Activated CD8-positive, alpha-beta memory T cell treated with anti-CD3 and anti-CD28 coated beads for 24 hours (primary cell): Measurements from ENCODE around the gene NKD2.
"Not testable (repeated sequence)": the region's sequence is repeated elsewhere in the genome, so short reads cannot be mapped to it uniquely, and the experiment has no call there.

Experiments used
- DNase-seq: peaks from one replicate; pipeline ENCODE4 v3.0.0-alpha.2; 2020

The NKD2 gene

GRCh38 chr5:1075931-1076330, 67.3 kb downstream of the NKD2 start:
- DNase-seq: no peak

DNA sequence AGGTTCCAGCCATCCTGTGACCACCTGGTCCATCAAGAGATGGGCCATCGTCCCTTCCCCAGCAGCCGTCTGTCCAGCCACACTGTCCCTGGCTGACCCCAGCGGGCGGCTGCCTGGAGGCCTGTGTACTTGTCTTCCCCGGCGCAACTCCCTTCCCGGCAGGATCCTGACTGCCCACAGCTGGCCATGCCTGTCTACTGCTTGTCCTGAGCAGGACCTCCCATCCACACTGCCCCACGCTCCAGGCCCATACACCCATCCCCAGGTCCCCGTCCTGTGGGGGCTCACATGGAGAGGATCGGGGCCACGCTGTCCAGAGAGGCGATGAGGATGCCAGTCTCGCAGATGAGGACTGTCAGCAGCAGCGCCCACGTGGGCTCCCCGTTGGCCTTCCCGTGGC, 67.8 kb downstream of the NKD2 start:
- no peak for DNase-seq

DNA sequence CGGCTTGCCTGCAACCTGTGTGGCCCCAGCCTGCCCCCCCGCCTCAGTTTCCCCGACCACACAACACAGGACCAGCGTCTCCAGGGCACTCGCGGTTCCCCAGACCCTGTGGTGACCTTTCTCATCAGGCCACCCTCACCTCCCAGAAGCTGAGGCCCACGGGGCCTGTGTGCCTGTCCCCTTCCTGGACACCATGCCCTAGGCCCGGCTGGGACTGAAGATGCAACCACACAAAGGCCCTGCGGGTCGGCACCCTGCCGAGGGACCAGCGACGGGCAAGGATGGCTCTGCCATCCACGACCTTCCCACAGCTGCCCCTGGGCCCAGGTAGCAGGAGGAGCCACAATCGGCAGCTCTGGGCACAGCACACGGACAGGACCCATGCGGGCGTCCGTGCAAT, 68.4 kb downstream of the NKD2 start:
- DNase-seq: no peak

- no peak for DNase-seq
These were observed 69.0 kb downstream of the NKD2 start for GRCh38 chr5:1077491-1078020.

- no peak for DNase-seq
These were observed 69.6 kb downstream of the NKD2 start for GRCh38 chr5:1078206-1078605.

- DNase-seq: no peak
These were observed 70.2 kb downstream of the NKD2 start for GRCh38 chr5:1078851-1079250.

DNA sequence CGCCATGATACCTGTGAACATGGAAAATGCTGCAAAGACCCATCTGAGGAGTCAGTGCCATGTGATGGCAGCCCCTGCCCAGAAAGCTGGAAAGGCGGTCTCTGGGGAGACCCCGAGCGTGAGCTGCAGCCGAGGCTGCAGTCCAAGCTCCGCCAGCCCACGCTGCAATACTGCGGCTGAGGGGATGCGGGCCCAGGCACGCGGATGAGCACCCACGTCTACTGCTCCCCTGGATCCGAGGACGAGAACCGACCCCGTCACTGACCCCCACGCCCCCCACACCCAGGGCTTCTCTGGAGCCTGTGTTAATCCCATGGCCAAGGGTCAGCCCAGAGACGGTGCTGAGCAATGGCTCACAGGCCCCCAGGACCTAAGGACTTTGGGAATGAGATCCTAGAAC, 70.9 kb downstream of the NKD2 start:
- DNase-seq: no peak

DNA sequence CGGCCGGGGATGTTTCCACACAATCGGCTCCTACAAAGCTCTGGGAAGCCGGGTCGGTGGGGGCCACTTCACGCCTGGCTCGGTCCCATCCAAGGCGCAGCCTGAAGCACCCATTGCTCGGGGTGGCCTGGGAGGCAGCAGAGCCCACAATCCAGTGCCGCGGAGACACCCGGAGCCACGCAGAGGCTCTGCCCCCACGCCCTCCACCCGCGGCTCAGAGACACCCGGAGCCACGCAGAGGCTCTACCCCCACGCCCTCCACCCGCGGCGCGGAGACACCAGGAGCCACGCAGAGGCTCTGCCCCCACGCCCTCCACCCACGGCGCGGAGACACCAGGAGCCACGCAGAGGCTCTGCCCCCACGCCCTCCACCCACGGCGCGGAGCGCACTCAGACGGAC, 71.4 kb downstream of the NKD2 start:
- no peak for DNase-seq

DNA sequence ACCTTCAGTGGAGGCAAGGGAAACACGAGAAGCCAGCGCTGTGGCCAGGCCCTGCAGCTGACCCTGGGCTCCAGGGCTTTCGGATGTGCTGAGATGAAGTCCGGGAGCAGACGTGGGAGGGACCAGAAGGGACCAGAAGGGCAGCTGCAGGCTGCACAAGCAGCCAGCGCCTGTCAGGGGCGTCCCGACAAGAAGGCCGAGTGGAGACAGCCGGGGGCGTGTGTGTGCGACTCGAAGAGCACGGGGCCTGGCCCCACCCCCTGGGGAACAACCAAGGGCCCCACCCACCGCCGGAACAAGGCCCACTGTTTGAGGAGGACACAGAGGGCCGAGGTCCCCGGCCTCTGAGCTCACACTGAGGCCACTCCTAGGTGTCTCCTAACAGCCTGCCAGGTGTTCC, 71.8 kb downstream of the NKD2 start:
- DNase-seq: no peak

DNA sequence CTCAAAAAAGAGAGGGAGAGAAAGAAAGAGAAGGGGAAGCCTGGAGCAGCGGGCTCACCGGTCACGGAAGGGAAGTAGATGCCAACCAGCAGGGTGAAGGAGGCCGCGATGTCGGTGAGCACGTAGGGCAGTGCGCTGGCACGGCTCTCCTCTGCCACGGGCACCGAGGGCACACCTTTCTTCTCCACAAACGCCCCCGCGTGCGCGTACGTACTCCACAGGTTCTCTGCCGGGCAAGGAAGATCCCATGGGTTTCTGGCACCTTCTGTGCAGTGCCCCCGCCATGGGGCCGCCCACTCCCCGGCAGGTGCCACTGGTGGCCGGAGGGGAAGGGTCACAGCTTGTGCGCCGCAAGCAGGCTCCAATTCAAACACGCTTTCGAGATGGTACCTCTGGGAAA, 72.9 kb downstream of the NKD2 start:
- DNase-seq: no peak

DNA sequence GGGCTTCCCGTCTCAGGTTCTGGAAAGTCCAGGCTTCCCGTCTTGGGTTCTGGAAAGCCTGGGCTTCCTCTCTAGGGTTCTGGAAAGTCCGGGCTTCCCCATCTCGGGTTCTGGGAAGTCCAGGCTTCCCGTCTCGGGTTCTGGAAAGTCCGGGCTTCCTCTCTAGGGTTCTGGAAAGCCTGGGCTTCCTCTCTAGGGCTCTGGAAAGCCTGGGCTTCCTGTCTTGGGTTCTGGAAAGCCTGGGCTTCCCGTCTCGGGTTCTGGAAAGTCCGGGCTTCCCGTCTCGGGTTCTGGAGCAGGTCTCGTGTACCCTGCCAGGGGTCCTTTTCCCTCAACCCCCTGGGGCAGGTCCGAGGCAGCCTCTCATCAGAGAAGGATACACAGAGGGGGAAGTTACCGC, 74.4 kb downstream of the NKD2 start:
- not testable (repeated sequence) for DNase-seq

GRCh38 chr5:1083823-1084605, 75.4 kb downstream of the NKD2 start:
- no peak for DNase-seq

DNA sequence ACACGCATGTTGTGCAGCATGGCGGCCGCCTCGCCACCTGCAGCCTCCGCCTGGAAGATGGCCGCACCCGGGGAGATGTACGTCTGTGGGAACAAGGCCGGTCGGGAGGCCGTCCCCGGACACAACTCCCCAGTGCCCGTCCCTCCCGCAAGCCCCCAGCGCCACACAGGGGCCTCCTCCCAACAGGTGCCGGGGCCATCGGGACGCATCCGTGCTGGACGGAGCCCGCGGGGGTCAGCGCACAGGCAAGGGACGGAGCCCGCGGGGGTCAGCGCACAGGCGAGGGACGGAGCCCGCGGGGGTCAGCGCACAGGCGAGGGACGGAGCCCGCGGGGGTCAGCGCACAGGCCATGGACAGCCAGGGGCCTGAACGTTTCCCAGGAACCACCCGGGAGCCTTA, 76.8 kb downstream of the NKD2 start:
- no peak for DNase-seq

DNA sequence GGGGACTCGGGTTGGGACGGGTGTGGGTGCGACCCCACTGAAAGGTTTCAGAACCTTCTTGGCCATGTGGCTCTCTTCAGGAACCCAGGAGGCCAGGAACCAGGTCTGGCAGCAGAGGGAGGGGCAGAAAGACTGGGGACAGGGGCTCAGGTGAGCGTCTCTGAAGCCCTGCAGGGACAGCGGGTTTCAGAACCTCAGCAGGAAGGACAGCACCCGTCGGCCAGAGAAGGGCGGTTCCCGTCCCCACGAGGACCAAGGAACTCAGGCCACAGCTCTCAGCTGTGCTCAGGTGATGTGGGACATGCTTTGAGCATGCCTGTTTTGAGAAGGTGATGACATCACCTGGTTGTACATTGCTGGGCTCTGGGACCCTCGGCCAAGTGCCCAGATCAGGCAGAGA, 77.5 kb downstream of the NKD2 start:
- DNase-seq: no peak

DNA sequence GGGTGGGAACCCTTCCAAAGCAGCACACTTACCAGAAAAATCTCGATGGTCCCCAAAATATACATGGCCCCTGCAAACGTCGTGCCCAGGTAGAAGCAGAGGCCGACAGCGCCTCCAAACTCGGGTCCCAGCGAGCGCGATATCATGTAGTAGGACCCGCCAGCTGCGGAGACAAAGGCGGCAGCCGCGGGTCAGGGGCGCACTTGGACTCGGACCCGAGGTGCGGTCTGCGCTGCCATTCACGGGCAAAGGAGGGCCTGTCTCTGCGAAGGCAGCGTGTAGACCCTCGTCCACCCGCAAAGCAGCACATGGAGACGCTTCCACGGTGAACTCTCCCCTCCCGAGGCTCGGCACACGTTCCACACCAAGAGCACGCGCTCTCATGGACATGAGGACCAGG, 78.3 kb downstream of the NKD2 start:
- DNase-seq: no peak

DNA sequence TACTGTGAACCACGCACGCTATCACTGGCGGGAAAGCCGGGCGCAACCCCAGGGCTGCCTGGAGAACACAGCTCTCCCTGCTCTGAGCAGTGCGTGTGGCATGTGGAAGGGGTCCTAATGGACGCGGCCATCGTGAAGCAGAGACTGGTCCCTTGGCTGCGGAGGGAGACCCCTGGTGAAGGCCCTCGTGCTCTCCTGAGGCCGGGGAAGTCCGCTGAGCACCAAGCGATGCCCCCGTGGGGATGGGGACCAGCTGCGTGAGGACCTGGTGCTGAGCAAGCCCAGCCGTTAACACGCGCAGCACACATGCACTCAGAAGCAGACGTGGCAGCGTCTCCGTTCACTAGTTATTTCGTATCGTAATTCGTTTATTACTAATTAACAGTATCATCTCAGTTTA, 78.8 kb downstream of the NKD2 start:
- DNase-seq: no peak

- DNase-seq: no peak
These were observed 79.4 kb downstream of the NKD2 start for GRCh38 chr5:1088031-1088430.
